ENCODE measurements around the gene CCDC57.
"Not testable (repeated sequence)": the region's sequence is repeated elsewhere in the genome, so short reads cannot be mapped to it uniquely, and the experiment has no call there.

CCDC57 gene

GRCh38 chr17:82199496-82199895 is 13.1 kb downstream of the CCDC57 start:
- DNase-seq: no peak

GRCh38 chr17:82198092-82198491 is 14.6 kb downstream of the CCDC57 start:
- no peak for DNase-seq

- no peak for DNase-seq
These were observed 16.7 kb downstream of the CCDC57 start for GRCh38 chr17:82195675-82196672.

GRCh38 chr17:82194765-82195164 is 17.9 kb downstream of the CCDC57 start:
- DNase-seq: no peak

- DNase-seq: peak; percentile 38 to 52
These were observed 19.0 kb downstream of the CCDC57 start for GRCh38 chr17:82193520-82194220.

- not testable (repeated sequence) for DNase-seq
These were observed 19.6 kb downstream of the CCDC57 start for GRCh38 chr17:82193050-82193449.

- no peak for DNase-seq
These were observed 24.4 kb downstream of the CCDC57 start for GRCh38 chr17:82188001-82188961.

- no peak for DNase-seq
These were observed 25.1 kb downstream of the CCDC57 start for GRCh38 chr17:82187500-82187899.

- DNase-seq: no peak
These were observed 26.4 kb downstream of the CCDC57 start for GRCh38 chr17:82186221-82186620.

- DNase-seq: no peak
These were observed 27.9 kb downstream of the CCDC57 start for GRCh38 chr17:82184761-82185160.

GRCh38 chr17:82180776-82181528 is 31.7 kb downstream of the CCDC57 start:
- no peak for DNase-seq

- no peak for DNase-seq
These were observed 32.6 kb downstream of the CCDC57 start for GRCh38 chr17:82179946-82180475.

GRCh38 chr17:82179412-82179811 is 33.2 kb downstream of the CCDC57 start:
- no peak for DNase-seq

- no peak for DNase-seq
These were observed 34.0 kb downstream of the CCDC57 start for GRCh38 chr17:82178499-82179261.

GRCh38 chr17:82177761-82178498 is 34.7 kb downstream of the CCDC57 start:
- no peak for DNase-seq

GRCh38 chr17:82177276-82177675 is 35.4 kb downstream of the CCDC57 start:
- no peak for DNase-seq

- no peak for DNase-seq
These were observed 36.7 kb downstream of the CCDC57 start for GRCh38 chr17:82175951-82176350.

- DNase-seq: no peak
These were observed 37.4 kb downstream of the CCDC57 start for GRCh38 chr17:82175201-82175600.

GRCh38 chr17:82174042-82174857 is 38.4 kb downstream of the CCDC57 start:
- not testable (repeated sequence) for DNase-seq

Data from AML-193 (cell line).